NCI-H1105 treated with DMSO at 0.1 percent for 48 hours (cell line): Measurements from ENCODE around the gene DCST2.

Experiments used
- DNase-seq: peaks from one replicate; lab custom pipeline; 2025; lab: John Stamatoyannopoulos, UW

The DCST2 gene

GRCh38 chr1:155049651-155050559 lies 16.3 kb upstream of the DCST2 start:
- DNase-seq, result no peak

DNA sequence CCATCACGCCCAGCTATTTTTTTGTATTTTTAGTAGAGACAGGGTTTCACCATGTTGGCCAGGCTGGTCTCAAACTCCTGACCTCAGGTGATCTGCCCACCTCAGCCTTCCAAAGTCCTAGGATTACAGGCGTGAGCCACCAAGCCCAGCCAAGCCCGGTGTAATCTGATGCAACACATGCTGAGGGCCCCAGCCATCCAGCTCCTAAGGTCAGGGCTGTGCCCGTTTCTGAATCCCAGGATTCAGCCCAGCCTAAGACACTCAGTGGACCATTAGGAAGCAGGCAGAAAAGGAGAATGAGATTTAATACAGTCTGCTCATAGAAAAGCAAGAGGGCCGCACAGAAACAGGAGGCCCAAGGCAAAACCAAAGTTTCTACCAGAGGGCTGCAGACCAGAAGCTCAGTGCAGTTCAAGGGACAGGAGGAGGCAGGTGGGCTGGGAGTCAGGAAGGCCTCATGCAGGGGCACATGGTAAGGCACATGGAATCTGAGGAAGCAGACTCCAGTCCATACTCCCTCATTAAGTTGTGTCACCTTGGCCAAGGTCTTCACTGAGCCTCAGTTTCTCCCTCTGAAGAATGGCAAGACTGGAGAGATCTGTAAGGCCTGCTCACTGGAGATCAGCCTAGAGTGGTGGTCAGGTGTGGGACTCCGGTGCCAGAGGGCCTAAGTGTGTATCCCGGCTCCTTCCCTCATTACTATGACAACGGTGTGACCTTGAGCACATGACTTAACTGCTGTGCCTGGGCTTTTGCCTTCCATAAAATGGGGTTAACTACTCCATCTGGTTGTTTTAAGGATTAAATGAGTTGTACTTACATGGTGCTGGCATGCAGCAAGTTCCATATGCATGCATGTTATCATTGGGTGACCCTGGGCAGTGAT lies 15.1 kb upstream of the DCST2 start:
- no peak for DNase-seq

DNA sequence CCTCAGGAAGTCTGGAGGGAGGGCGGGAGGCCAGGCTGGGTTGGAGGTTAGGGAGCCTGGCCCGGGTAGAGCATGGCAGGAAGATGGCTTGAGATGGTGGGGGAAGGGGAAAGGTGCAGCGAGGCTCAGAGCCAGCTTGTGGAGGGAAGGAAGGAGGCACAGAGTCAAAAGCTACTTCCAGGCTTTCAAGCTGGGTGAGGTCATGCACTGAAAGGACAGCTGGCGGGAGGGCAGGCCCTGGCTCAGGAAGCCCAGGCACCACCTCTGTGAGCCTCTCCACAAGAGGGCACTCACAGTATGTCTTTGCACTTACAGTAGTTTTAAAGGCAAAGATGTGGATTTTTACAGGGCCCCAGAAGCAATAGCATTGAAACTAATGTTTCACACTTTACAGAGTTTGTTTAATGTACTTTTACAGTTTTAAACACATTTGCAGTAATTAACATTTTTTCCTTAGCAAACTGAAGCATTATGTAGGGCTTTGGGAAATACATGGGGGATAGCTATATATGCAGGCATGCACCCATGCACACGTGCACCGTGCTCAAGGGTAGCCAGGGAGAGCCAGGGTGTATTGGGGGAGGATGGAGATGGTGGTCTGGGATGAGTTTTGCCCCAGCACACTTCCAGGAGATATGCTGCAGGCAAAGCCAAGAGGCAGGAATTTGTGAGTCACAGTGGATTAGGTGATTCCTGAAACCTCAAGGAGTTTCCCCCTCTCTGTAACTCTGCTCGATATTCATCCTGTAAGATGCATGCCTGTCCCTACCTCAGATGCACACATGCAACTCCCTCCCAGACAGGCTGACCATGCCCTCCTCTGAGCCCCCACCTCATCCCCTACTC lies 11.5 kb upstream of the DCST2 start:
- DNase-seq, result peak; percentile 37

DNA sequence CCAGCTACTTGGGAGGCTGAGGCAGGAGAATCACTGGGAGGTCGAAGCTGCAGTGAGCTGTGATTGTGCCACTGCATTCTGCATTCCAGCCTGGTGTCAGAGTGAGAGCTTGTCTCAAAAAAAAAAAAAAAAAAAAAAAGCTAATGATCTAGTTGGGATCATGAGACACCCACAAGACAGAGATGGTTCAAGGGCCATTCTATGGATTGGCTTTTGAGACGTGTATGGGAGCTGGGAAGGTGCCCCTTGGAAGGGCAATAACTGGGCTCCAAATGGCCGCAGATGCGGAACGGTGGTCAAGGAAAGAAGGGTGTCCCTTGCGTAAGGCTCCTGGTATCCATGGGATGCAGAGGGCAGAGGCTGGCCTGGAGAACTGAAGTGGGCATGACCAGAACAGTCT lies 10.8 kb upstream of the DCST2 start:
- no peak for DNase-seq

DNA sequence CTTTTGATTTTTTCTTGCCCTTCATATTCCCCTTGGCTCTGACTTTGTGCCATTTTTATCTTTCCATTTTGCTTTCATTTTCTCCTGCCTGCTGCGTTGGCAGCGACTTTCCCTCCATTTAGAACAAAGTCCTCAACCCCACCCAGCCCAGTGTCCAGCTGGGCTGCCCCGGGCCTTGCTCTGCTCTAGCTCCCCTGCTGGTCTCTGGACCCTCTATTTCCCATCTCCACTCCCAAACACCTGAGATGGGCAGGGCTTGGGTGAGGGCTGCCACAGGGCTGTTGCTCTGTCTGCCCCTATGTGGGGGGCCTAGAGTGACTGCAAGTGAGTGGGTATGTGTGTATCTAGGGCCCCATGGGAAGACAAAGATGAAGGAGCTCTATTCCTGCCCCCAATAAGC lies 10.2 kb upstream of the DCST2 start:
- no peak for DNase-seq

DNA sequence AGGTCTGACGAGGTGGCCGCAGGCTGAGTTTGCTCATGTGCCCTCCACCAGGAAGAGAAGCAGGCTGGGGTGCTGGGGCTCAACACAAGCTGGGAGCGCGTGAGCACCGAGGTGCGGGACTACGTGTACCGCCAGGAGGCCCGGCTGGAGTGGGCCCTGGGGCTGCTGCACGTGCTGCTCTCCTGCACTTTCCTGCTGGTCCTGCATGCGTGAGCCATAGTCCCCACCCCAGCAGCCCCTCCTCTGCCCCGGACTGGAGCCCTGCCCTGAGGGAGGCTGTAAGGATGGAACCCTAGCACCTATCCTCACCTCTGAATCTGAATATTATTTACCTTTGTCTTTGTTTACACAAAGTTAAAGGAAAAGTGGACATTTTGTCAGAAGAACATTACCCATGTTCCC lies 9.7 kb upstream of the DCST2 start:
- no peak for DNase-seq

DNA sequence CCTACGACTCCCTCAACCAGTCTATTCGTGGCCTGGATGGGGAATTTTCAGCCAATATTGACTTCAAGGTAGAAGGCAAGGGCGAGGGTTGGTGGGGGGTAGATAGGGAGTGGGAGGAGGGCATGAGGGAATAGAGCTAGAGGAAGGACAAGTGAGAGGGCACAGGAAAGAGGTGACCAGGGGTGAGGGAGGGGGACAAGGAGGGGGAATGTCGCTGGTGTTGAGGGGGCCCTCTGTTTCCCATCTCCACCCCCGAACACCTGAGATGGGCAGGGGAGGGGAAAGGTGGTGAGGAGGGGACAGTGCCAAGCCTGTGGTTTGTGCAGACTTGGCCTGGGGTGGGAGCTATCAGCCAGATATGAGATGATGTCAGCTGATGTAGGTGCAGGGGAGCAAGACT lies 9.2 kb upstream of the DCST2 start:
- no peak for DNase-seq

DNA sequence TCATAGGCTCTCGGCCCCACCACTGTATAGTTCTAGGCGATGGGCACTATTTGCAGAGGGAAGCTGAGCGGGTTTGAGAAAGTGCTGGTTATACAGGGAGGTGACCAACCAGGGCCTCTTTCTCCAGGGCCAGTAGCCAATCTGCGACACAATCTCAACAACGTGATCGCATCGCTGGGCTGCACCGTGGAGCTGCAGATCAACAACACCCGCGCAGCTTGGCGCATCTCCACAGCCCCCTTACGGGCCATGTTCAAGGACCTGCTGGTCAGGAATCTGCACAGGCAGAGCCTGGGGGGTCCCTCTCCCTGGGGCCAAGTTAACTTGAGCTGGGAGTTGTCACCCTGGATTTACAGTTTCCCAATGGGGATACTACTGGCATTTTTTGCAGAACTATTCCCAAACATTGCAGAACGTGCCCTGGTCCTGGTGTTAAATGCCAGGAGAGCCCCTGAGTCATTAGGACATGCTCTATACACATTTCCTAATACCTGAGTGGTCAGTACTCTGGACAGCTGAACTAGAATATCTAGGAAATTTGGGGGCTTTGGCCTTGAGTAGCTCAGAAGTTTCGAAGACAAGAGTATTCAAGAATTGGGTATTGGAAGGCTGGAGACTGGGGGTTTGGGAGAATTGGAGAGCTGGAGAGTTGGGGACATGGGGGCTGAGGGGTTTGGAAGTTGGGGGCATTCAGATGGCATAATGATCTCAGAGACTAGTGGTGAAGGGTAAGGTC lies 6.9 kb upstream of the DCST2 start:
- no peak for DNase-seq

DNA sequence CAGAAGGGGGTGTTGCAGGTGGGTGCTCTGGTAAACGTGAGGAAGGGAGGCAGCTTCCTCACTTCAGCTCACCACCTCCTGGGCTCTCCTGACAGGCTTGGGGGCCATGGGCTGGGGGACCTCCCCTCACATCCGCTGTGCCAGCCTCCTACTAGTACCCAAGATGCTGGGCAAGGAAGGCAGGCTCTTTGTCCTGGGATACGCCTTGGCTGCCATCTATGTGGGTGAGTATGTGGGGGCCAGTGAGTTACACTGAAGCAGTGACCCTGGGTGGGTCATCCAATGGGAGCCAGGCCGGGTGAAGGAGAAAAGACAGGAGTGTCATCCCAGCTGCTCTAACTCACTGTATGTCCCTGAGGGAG lies 5.7 kb upstream of the DCST2 start:
- no peak for DNase-seq

GRCh38 chr1:155038602-155039307 lies 5.2 kb upstream of the DCST2 start:
- no peak for DNase-seq

DNA sequence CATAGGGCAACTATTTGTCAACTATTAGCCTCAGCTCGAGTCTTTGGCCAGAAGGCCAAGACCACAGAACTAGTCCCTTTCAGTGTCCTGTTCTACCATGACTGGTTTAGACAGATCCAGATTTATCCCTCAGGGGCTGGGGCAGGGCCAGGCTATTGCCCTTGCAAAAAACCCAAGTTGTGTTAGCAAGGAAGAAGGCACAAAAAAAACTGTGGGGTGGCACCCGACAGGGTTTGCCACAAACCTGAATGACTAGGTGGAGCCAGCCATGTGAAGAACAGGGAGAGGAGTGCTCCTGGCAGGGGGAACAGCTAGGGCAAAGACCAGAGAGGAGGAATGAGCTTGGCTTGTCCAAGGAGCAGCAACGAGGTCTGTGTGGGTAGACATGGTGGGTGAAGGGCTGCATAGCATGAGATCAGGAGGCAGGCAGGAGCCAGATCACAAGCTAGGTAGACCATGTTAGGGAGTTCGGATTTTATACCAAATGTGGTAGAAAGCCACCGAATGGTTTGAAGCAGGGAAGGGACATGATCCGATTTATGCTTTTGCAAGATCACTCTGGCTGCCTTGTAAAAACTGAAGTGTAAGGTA lies 4.4 kb upstream of the DCST2 start:
- DNase-seq, result no peak

DNA sequence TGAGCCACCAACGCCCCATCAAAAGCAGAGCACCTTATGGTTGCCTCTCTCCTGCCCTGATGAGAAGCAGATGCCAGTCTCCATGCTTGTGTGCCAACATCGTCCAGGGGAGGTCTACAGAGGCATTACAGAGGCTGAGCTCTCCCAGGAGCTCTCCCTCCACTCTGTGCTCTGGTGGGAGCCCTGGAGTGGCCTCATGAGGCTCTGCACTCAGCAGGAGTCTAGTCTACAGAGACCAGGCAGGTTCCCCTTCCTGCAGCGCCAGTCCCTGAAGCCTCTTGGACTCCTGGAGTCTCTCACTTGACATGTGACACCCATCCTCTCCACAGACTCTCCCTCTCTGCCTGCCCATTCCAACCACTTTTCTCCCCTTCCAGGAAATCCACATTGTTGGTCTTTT lies 3.5 kb upstream of the DCST2 start:
- no peak for DNase-seq

- DNase-seq, result no peak
Observed at GRCh38 chr1:155035936-155036335, 2.4 kb upstream of the DCST2 start.

GRCh38 chr1:155034318-155035208 lies 982 bp upstream of the DCST2 start:
- DNase-seq, result no peak

GRCh38 chr1:155032886-155033285 lies 695 bp downstream of the DCST2 start:
- DNase-seq, result no peak

DNA sequence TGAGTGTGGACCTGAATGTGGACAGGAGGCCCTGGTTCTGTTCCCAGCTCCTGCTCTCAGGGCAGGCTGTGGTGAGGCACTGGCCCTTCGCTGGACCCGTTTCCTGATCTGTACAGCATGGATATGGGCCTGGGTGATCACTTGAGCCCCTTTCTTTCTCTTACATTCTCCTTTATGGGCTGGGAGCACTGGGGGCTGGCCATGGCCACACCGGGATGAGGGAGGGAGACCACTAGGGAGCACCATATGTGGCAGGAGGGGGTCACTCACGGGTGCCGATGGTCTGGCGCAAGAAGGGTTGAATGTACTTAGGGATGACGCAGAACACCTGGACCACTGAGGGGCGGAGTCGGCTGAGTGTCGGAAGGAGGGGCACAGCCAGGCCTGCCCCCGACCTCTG lies 2.7 kb downstream of the DCST2 start:
- DNase-seq, result no peak

GRCh38 chr1:155030243-155030795 lies 3.3 kb downstream of the DCST2 start:
- DNase-seq, result no peak

DNA sequence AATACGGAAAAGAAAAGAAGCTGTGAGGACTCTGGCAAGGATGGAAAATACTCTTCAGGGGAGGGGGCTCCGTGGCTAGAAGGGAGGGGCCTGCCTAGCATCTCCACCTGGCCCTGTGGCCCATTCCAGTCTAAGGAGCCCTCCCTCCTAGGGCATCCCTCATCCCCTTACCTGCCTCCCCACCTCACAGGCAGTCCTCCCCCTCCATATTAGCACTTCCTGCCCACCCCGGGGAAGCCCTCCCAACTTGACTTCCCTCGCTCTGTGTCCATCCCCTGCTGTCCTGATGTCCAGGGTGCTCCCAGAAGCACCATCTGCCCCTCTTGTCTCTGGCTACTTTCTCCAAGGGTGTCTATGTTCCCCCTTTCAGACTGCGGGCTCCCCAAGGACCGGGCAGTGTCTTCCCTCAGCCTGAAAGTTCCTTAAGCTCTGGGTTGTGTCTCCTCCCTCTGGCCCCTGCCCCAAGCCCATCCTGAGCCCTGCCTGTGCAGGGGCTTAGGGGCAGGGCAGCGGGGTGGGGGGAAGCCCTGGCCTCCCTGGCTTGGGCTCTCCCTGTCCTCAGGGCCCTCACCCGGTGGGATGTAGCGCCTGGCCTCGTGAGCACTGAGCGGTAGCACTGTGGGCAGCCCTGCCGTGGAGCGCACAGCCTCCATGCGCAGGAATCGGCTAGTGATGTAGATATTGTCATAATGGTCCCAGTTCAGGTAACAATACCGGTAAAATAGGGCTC lies 3.9 kb downstream of the DCST2 start:
- no peak for DNase-seq
